ENCODE measurements around the gene TSPO. TPM values are rescaled to one million over a fixed set of nuclear protein-coding genes. Genes with fewer than 3 reads are reported as not detected.
A peak's percentile ranks its signal among the peaks of the same experiment; 100 is the strongest.
"Not testable (repeated sequence)": the region's sequence is repeated elsewhere in the genome, so short reads cannot be mapped to it uniquely, and the experiment has no call there.

The TSPO gene
- total RNA-seq, 2 experiments from 2014 or later: 101 to 115 TPM

DNA sequence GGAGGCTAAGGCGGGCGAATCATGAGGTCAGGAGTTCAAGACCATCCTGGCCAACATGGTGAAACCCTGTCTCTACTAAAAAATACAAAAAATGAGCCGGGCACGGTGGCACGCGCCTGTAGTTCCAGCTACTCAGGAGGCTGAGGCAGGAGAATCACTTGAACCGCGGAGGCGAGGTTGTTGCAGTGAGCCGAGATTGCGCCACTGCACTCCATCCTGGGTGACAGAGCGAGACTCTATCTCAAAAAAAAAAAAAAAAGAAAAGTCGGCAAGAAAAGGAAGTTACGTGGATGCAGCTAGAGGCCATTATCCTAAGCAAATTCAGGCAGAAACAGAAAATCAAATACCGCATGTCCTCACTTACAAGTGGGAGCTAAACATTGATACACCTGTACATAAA is 5.0 kb upstream of the TSPO start:
- H3K27me3 Mint-ChIP-seq, H3K27ac Mint-ChIP-seq, DNase-seq, H3K36me3 Mint-ChIP-seq, H3K9me3 Mint-ChIP-seq, H3K4me3 Mint-ChIP-seq: not testable (repeated sequence)
- H3K4me1 Mint-ChIP-seq: peaks cover 25% of the 10 kb centered on the region

DNA sequence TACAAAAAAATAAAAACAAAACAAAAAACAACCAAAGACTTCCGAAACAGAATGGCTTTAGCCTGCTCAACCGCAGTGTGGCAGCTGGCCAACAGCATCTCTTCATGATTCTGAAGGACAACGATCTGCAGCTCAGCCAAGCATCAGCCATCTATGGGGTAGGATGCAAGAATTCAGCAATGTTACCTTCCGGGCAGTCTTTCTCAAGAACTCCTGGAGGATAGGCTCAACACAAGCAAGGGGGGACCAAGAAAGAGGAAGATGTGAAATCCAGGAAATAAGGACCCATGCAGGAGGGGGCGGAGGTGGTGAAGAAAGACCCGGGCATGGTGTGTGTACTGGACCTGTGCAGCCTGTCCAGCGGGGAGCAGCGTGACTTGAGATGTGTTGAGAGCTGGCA is 3.5 kb upstream of the TSPO start:
- no peak for DNase-seq
- no peak overlapping the region for H3K4me3 Mint-ChIP-seq
- H3K9me3 Mint-ChIP-seq: no peaks in the 10 kb centered on the region
- H3K27me3 Mint-ChIP-seq: no peaks in the 10 kb centered on the region
- no peaks in the 10 kb centered on the region for H3K36me3 Mint-ChIP-seq
- H3K4me1 Mint-ChIP-seq: peaks cover 16% of the 10 kb centered on the region
- H3K27ac Mint-ChIP-seq: peak overlapping the region; percentile 19

DNA sequence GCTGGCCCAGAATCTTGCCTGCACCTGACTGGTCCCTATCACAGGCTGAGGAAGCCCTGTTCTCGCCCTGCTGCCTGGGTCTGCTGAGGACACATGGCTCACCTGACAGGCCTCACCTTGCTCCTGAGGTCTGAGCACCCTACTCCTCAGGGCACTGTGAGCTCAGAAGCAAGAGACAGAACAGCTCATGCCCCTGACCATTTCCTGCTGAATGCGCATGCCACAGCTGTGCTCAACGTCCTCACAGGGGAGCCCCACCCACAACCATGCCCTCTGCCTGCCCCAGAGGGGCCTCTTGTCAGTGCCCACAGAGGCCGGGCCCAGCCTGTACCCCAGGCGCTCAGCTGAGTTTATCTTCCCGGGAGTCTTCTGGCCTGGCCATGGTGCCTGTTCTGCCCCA is 2.8 kb upstream of the TSPO start:
- H3K4me1 Mint-ChIP-seq: peaks cover 16% of the 10 kb centered on the region
- H3K4me3 Mint-ChIP-seq: no peak overlapping the region
- no peak for DNase-seq
- no peak overlapping the region for H3K27ac Mint-ChIP-seq
- H3K9me3 Mint-ChIP-seq: no peaks in the 10 kb centered on the region
- H3K36me3 Mint-ChIP-seq: peaks cover 1% of the 10 kb centered on the region
- no peaks in the 10 kb centered on the region for H3K27me3 Mint-ChIP-seq

DNA sequence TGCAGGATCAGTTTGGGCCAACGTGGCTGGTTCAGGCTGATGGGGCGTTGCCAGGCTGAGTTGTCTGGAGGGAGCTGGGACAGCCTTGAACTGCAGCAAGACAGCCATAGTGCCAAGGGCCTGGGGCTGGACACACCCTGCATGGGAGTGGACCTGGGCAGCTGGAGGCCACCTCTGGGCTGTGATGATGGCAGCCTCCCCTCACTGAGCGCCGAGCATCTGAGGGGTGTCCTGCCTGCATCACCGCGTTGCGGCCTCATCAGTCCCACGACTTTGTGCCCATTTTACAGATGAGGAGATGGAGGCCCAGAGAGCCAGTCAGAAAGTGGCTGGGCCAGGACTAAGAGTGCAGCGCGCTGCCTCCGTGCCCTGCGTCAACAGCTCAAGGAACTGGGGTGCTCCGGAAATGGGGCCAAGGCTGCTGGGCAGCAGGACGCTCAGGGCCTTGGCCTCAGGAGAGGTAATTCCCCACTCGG is 590 bp upstream of the TSPO start:
- Mint-ChIP-seq H3K4me1 (peaks cover 19% of the 10 kb centered on the region), H3K27me3 (no peaks in the 10 kb centered on the region), H3K9me3 (no peaks in the 10 kb centered on the region), H3K27ac (peak overlapping the region; percentile 90), H3K4me3 (peak overlapping the region; percentile 85), H3K36me3 (peaks cover 1% of the 10 kb centered on the region)
- DNase-seq: no peak

DNA sequence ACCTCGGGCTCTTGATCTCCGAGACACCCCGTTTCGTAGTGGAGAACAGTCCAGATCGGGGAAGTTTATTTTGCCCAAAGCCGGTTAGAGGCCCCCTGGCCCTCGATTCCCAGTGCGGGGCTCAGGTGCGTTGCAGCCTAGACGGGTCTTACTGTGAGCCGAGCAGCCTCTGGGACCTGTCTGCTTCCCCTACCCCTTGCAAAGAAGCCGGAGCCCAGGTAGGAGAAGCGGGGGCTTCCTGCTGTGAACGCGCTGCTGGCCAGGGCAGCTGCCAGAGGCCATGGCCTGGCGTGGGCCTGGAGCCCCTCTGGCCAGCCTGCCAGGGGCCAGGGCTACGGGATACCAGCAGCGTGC is 621 bp downstream of the TSPO start:
- Mint-ChIP-seq H3K27ac (peak overlapping the region; percentile 79), H3K4me3 (peak overlapping the region; percentile 85), H3K27me3 (no peaks in the 10 kb centered on the region), H3K9me3 (no peaks in the 10 kb centered on the region), H3K4me1 (peaks cover 19% of the 10 kb centered on the region), H3K36me3 (peaks cover 1% of the 10 kb centered on the region)
- DNase-seq: peak; percentile 20

DNA sequence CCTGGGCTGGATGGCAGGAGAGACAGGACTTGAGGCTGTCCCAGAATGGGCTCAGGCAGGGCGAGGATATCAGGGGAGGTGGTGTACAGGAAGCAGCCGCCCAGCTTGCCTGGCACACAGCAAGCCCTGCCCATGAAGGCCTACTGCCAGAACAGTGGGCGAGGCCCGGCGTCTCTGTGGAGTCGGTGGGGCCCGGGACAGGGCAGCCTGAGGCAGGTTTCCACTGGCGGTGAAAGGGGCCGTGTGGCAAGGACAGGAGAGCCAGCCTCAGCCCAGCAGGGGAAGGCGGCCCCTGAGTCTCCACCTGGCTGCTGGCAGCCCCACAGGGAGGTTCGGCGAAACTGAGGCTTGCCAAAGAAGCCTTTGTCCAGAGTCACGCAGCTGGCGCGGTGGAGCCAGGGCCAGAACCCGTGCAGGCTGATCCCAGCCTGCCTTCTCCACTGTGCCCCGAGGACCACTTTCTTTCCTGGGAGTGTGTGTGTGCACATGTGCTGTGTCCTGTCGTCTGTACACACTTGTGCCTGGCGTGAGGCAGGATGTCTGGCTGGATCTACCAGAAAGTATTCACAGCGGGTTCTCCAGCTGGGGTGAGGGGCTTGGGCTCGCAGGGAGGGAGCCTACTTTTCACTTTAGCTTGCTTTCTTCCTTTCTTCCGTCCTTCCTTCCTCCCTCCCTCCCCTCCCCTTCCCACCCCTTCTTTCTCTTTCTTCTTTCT is 1.2 kb downstream of the TSPO start:
- peaks cover 1% of the 10 kb centered on the region for H3K36me3 Mint-ChIP-seq
- H3K27me3 Mint-ChIP-seq: no peaks in the 10 kb centered on the region
- peak overlapping the region; percentile 79 for H3K27ac Mint-ChIP-seq
- peak overlapping the region; percentile 85 for H3K4me3 Mint-ChIP-seq
- H3K9me3 Mint-ChIP-seq: no peaks in the 10 kb centered on the region
- peaks cover 16% of the 10 kb centered on the region for H3K4me1 Mint-ChIP-seq
- DNase-seq: peak; percentile 69

DNA sequence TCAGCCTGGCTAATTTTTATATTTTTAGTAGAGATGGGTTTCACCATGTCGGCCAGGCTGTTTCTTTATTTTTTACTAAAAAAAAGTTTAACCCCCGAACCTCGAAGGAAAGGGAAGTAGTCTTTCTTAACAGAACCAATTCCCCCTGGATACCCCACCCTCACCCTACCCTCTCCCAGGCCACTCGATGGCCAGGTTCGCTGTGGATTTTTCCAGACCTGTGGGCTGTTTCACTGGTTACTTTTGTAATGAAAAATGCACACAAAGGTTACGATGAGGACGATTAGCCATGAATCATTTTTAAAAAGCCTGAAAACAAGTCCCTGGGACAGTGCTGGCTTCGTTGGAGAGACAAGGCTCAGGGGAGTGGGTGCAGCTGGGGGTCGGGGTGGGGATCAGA is 2.5 kb downstream of the TSPO start:
- Mint-ChIP-seq H3K36me3 (peaks cover 3% of the 10 kb centered on the region), H3K9me3 (no peaks in the 10 kb centered on the region), H3K4me3 (no peak overlapping the region), H3K27ac (no peak overlapping the region), H3K4me1 (peaks cover 13% of the 10 kb centered on the region), H3K27me3 (no peaks in the 10 kb centered on the region)
- no peak for DNase-seq

DNA sequence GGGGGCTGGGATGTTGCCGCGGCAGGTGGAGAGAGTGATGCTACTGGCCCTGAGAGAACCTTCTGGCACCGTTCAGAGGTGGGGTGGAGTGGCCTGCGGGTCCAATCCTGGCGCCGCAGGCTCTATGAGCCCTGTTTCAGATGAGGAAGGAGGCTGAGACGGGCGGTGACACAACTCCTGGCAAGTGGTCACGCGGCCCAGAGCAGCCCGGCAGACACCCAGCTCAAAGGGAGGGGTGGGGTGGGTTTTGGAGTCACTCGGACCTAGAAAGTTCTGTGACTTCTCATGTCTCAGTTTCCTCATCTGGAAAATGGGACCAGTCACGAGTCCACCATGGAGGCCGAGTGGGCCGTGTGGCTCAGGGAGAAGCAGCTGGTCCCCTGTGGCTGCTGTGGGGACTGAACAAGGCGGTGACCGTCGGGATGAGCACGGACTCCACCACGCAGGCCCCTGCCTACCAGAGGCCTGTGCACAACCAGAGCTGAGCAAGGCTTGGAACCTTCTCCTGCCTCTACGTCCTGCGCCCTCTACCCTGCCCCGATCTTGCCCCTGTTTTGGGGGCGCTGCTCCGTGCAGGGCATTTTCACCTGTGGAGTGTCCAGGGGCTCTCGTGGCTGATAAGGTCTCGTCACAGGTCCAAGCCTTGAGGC is 3.7 kb downstream of the TSPO start:
- Mint-ChIP-seq H3K9me3 (no peaks in the 10 kb centered on the region), H3K27me3 (no peaks in the 10 kb centered on the region), H3K36me3 (peaks cover 3% of the 10 kb centered on the region), H3K4me3 (no peak overlapping the region), H3K27ac (no peak overlapping the region), H3K4me1 (peaks cover 13% of the 10 kb centered on the region)
- DNase-seq: no peak

DNA sequence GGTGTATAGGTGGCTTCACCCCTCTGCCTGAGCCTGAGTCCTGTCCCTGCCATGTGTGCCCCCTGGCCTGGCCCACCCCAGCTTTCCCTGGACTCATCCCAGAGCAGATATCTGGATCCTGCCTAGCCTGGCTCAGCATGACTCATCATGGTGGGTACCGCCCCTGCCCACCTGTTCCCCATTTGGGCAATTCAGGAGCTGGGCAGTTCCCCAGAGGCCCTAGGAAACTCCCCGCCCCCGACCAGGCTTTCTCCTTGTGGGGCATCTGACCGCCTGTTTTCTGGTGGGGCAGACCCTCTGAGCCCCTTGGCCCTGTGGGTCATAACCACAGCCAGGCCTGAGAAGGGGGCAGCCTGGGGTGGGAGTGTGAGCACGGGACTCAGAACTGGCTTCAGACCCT is 4.4 kb downstream of the TSPO start:
- DNase-seq: no peak
- no peak overlapping the region for H3K27ac Mint-ChIP-seq
- peaks cover 10% of the 10 kb centered on the region for H3K4me1 Mint-ChIP-seq
- H3K4me3 Mint-ChIP-seq: no peak overlapping the region
- no peaks in the 10 kb centered on the region for H3K27me3 Mint-ChIP-seq
- H3K36me3 Mint-ChIP-seq: peaks cover 3% of the 10 kb centered on the region
- H3K9me3 Mint-ChIP-seq: no peaks in the 10 kb centered on the region

DNA sequence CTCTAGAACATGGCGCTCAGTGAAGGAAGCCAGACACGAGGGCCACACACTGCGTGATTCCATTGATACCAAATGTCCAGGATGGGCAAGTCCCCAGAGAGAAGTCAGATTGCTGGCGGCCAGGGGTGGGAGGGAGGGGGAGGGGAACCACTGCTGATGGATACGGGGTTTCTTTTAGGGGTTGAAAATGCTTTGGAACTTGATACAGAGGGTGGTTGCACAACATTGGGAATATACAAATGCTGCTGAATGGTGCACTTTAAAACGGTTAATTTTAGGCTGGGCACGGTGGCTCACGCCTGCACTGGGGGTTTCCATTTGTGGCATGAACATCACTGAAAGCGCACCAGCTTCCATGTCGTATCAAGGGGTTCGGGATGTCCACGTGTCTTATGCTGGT is 5.1 kb downstream of the TSPO start:
- Mint-ChIP-seq H3K9me3 (no peaks in the 10 kb centered on the region), H3K4me1 (peaks cover 6% of the 10 kb centered on the region), H3K4me3 (no peak overlapping the region), H3K36me3 (peaks cover 3% of the 10 kb centered on the region), H3K27ac (peak overlapping the region; percentile 34), H3K27me3 (no peaks in the 10 kb centered on the region)
- no peak for DNase-seq

DNA sequence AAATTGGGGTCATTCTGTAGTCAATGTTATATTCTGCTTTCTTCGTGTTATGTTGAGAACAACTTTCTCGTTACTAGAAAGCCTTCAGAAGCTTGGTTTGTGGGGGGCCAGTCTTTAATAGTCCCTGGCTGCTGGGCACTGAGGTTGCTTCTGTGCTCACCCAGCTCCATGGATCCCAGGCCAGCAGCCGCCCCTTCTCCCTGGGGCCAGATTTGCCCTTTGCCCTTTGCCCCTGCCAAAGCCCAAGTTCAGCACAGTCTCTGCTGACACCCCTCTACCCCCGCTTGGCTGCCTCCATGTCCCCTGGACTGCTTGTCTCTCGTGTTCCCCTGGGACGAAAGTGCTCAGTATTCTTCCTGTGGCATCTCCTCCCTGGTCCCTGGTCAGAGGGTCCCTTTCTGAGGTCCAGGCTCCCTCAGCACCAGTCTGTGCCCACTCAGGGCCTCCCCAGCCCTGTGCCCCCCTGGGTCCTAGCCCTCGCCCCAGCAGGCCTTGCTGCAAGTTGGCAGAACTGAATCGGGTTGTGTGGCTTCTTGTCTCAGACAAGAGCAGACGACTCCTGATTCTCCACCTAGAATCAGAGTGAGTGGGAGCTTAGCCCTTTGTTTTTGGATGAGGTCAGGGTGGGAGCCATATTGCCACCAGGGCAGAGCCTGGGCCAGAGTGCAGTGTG is 6.7 kb downstream of the TSPO start:
- peaks cover 4% of the 10 kb centered on the region for H3K36me3 Mint-ChIP-seq
- no peak overlapping the region for H3K27ac Mint-ChIP-seq
- H3K4me1 Mint-ChIP-seq: peaks cover 5% of the 10 kb centered on the region
- DNase-seq: no peak
- H3K9me3 Mint-ChIP-seq: no peaks in the 10 kb centered on the region
- H3K27me3 Mint-ChIP-seq: no peaks in the 10 kb centered on the region
- H3K4me3 Mint-ChIP-seq: no peak overlapping the region

DNA sequence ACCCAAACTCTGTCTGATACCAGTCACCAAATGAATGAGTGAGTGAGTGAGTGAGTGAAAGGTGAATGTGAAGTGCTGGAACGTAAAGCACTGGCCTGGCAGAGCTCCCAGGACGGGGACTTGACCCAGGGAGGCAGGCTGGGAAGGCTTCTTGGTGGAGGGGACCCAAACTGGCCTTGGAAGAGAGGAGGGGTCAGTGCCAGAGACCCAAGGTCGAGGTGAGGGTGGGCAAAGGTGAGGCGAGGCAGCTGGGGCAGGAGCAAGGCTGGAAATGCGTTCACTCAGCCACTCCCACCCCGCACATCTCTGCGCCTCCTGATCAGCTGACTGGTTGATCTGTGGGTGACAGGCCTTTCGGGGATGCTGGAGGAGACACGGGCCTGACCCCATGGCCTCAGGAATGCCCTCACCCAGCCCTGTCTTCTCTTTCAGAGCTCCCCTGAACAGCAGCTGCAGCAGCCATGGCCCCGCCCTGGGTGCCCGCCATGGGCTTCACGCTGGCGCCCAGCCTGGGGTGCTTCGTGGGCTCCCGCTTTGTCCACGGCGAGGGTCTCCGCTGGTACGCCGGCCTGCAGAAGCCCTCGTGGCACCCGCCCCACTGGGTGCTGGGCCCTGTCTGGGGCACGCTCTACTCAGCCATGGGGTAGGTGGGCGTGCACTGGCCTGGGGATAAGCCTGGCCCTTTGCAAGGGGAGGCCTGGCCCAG is 7.6 kb downstream of the TSPO start:
- peaks cover 4% of the 10 kb centered on the region for H3K36me3 Mint-ChIP-seq
- no peaks in the 10 kb centered on the region for H3K9me3 Mint-ChIP-seq
- H3K27ac Mint-ChIP-seq: peak overlapping the region; percentile 44
- H3K4me3 Mint-ChIP-seq: no peak overlapping the region
- no peaks in the 10 kb centered on the region for H3K27me3 Mint-ChIP-seq
- DNase-seq: no peak
- H3K4me1 Mint-ChIP-seq: peaks cover 3% of the 10 kb centered on the region

DNA sequence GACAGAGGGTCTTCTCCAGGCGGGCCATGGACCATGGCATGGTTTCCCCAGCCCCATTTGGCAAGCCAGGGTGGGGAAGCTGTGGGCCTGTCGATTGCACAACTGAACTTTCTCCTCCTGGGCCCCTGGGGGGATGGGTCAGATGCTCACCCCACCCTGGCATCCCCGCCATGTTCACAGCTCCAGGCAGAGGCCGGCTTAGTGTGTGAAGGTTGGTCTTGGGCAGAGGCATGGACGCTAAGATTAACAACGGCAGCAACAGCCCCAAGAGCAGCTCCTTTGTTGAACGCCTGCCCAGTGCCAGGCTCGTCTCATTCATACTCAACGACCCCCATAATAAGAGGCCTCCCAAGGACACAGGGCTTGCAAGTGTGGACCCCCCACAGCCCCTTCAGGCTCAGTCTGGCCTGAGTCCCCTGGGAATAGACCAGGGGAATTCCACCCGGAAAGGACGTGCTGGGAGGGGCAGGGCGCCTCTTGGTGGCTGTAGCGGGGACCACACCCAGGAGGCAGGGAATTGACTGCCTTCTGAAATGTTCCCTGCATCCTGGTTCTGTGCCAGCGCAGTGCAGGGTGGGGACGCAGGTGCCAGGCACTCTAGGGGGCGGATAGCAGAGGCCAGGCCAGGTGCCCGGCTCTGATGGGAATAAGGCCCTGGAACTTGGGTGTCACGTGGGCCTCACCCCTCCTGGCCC is 8.3 kb downstream of the TSPO start:
- DNase-seq: no peak
- H3K9me3 Mint-ChIP-seq: no peaks in the 10 kb centered on the region
- H3K4me1 Mint-ChIP-seq: peaks cover 3% of the 10 kb centered on the region
- no peak overlapping the region for H3K27ac Mint-ChIP-seq
- H3K4me3 Mint-ChIP-seq: no peak overlapping the region
- H3K36me3 Mint-ChIP-seq: peaks cover 4% of the 10 kb centered on the region
- H3K27me3 Mint-ChIP-seq: no peaks in the 10 kb centered on the region

DNA sequence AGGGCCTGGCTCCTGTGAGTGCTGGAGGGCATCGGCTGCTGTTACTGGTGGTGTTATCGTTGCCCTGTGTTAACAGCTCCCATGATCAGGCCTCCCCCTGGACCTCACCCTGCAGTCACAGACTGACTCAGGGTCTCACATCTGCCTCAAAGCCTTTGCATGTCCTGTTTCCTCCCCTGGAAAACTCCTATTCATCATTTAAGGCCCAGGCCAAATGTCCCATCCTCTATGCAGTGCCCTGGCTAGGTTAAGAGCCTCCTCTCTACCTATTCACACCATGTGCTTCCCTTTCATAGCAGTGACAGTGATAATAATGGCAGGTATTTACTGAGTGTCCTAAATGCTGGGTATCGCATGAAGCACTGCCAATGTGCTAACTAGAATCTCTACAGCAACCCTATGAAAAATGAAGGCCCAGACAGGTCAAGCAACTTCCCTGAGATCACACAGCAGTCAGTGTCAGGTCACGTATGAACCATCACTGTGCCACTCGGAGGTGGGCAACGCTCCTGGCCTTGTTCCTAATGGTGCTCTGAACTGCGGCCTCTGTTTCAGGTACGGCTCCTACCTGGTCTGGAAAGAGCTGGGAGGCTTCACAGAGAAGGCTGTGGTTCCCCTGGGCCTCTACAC is 9.3 kb downstream of the TSPO start:
- Mint-ChIP-seq H3K9me3 (no peaks in the 10 kb centered on the region), H3K27ac (no peak overlapping the region), H3K4me3 (no peak overlapping the region), H3K36me3 (peaks cover 4% of the 10 kb centered on the region), H3K4me1 (peaks cover 2% of the 10 kb centered on the region), H3K27me3 (no peaks in the 10 kb centered on the region)
- DNase-seq: no peak
